ENCODE results near the gene MAT1A.
"Not testable (repeated sequence)": the region's sequence is repeated elsewhere in the genome, so short reads cannot be mapped to it uniquely, and the experiment has no call there.

- TF ChIP-seq CTCF (IDR thresholded peaks at IDR 0.05; ENCODE audit: low read depth, low read length, missing input control); JUND (IDR thresholded peaks at IDR 0.05); FOXA2 (IDR thresholded peaks at IDR 0.05); TAF1 (conservative IDR thresholded peaks at IDR 0.05); RAD21 (IDR thresholded peaks at IDR 0.05); NR2F2 (IDR thresholded peaks at IDR 0.05); REST (IDR thresholded peaks at IDR 0.05): not testable (repeated sequence)
These were observed 37.7 kb downstream of the MAT1A start for GRCh38 chr10:80251703-80252280.
